ENCODE measurements around the gene SMPD2.
A peak's percentile ranks its signal among the peaks of the same experiment; 100 is the strongest.

Gene SMPD2

GRCh38 chr6:109449064-109449794, 8.7 kb downstream of the SMPD2 start:
- H3K27me3 Mint-ChIP-seq: no peaks in the 10 kb centered on the region
- peak overlapping the region; percentile 8 for H3K27ac Mint-ChIP-seq (ENCODE audit: low read depth)
- DNase-seq (ENCODE audit: low spot score in 2 of 2) (no peak), ATAC-seq (replicated peaks; ENCODE audit: extremely low read depth, poor library complexity, severe bottlenecking) (no peak)
- H3K9me3 Mint-ChIP-seq: no peaks in the 10 kb centered on the region
- H3K4me1 Mint-ChIP-seq: peaks cover 34% of the 10 kb centered on the region
- peaks cover 20% of the 10 kb centered on the region for H3K36me3 Mint-ChIP-seq (ENCODE audit: insufficient read depth)
- peak overlapping the region; percentile 55 for H3K4me3 Mint-ChIP-seq

GRCh38 chr6:109449795-109450673, 9.5 kb downstream of the SMPD2 start:
- peak; percentile 45 for ATAC-seq (replicated peaks; ENCODE audit: extremely low read depth, poor library complexity, severe bottlenecking)
- DNase-seq (ENCODE audit: low spot score in 2 of 2): no peak
- Mint-ChIP-seq H3K27me3 (no peaks in the 10 kb centered on the region), H3K4me1 (peaks cover 42% of the 10 kb centered on the region), H3K4me3 (peak overlapping the region; percentile 55), H3K27ac (ENCODE audit: low read depth) (peak overlapping the region; percentile 8), H3K9me3 (no peaks in the 10 kb centered on the region), H3K36me3 (ENCODE audit: insufficient read depth) (peaks cover 25% of the 10 kb centered on the region)

GRCh38 chr6:109450801-109451200, 10.3 kb downstream of the SMPD2 start:
- Mint-ChIP-seq H3K36me3 (ENCODE audit: insufficient read depth) (peaks cover 28% of the 10 kb centered on the region), H3K27me3 (no peaks in the 10 kb centered on the region), H3K9me3 (no peaks in the 10 kb centered on the region), H3K4me3 (no peak overlapping the region), H3K4me1 (peaks cover 46% of the 10 kb centered on the region), H3K27ac (ENCODE audit: low read depth) (no peak overlapping the region)
- ATAC-seq (replicated peaks; ENCODE audit: extremely low read depth, poor library complexity, severe bottlenecking) (no peak), DNase-seq (ENCODE audit: low spot score in 2 of 2) (no peak)

GRCh38 chr6:109451376-109451775, 10.9 kb downstream of the SMPD2 start:
- ATAC-seq (replicated peaks; ENCODE audit: extremely low read depth, poor library complexity, severe bottlenecking): no peak
- H3K9me3 Mint-ChIP-seq: no peaks in the 10 kb centered on the region
- DNase-seq (ENCODE audit: low spot score in 2 of 2): no peak
- no peak overlapping the region for H3K4me3 Mint-ChIP-seq
- H3K27me3 Mint-ChIP-seq: no peaks in the 10 kb centered on the region
- H3K27ac Mint-ChIP-seq (ENCODE audit: low read depth): no peak overlapping the region
- H3K4me1 Mint-ChIP-seq: peaks cover 46% of the 10 kb centered on the region
- peaks cover 26% of the 10 kb centered on the region for H3K36me3 Mint-ChIP-seq (ENCODE audit: insufficient read depth)

GRCh38 chr6:109452181-109452580, 11.7 kb downstream of the SMPD2 start:
- Mint-ChIP-seq H3K27me3 (no peaks in the 10 kb centered on the region), H3K4me3 (no peak overlapping the region), H3K27ac (ENCODE audit: low read depth) (no peak overlapping the region), H3K4me1 (peaks cover 54% of the 10 kb centered on the region), H3K36me3 (ENCODE audit: insufficient read depth) (peaks cover 21% of the 10 kb centered on the region), H3K9me3 (no peaks in the 10 kb centered on the region)
- ATAC-seq (replicated peaks; ENCODE audit: extremely low read depth, poor library complexity, severe bottlenecking): no peak
- DNase-seq (ENCODE audit: low spot score in 2 of 2): no peak

GRCh38 chr6:109453156-109453555, 12.6 kb downstream of the SMPD2 start:
- no peak for ATAC-seq (replicated peaks; ENCODE audit: extremely low read depth, poor library complexity, severe bottlenecking)
- H3K27ac Mint-ChIP-seq (ENCODE audit: low read depth): no peak overlapping the region
- peaks cover 18% of the 10 kb centered on the region for H3K36me3 Mint-ChIP-seq (ENCODE audit: insufficient read depth)
- peaks cover 56% of the 10 kb centered on the region for H3K4me1 Mint-ChIP-seq
- DNase-seq (ENCODE audit: low spot score in 2 of 2): no peak
- no peaks in the 10 kb centered on the region for H3K9me3 Mint-ChIP-seq
- H3K4me3 Mint-ChIP-seq: peak overlapping the region; percentile 4
- no peaks in the 10 kb centered on the region for H3K27me3 Mint-ChIP-seq

GRCh38 chr6:109453594-109454495, 13.3 kb downstream of the SMPD2 start:
- ATAC-seq (replicated peaks; ENCODE audit: extremely low read depth, poor library complexity, severe bottlenecking) (no peak), DNase-seq (ENCODE audit: low spot score in 2 of 2) (no peak)
- Mint-ChIP-seq H3K36me3 (ENCODE audit: insufficient read depth) (peaks cover 15% of the 10 kb centered on the region), H3K27me3 (no peaks in the 10 kb centered on the region), H3K27ac (ENCODE audit: low read depth) (peak overlapping the region; percentile 97), H3K4me3 (peak overlapping the region; percentile 99), H3K9me3 (no peaks in the 10 kb centered on the region), H3K4me1 (peaks cover 54% of the 10 kb centered on the region)

- Mint-ChIP-seq H3K36me3 (ENCODE audit: insufficient read depth) (peaks cover 12% of the 10 kb centered on the region), H3K9me3 (no peaks in the 10 kb centered on the region), H3K27me3 (no peaks in the 10 kb centered on the region), H3K27ac (ENCODE audit: low read depth) (peak overlapping the region; percentile 97), H3K4me1 (peaks cover 60% of the 10 kb centered on the region), H3K4me3 (peak overlapping the region; percentile 99)
- ATAC-seq (replicated peaks; ENCODE audit: extremely low read depth, poor library complexity, severe bottlenecking) (peak; percentile 64), DNase-seq (ENCODE audit: low spot score in 2 of 2) (peak; percentile 59 to 80)
These were observed 14.2 kb downstream of the SMPD2 start for GRCh38 chr6:109454496-109455436.

GRCh38 chr6:109455437-109456110, 15.1 kb downstream of the SMPD2 start, which contains the start of gene MICAL1:
Gene MICAL1 (minus strand): TSS chr6:109455772. CDS start chr6:109454196, 1,576 bp downstream.
- peaks cover 12% of the 10 kb centered on the region for H3K36me3 Mint-ChIP-seq (ENCODE audit: insufficient read depth)
- H3K4me1 Mint-ChIP-seq: peaks cover 56% of the 10 kb centered on the region
- ATAC-seq (replicated peaks; ENCODE audit: extremely low read depth, poor library complexity, severe bottlenecking): peak; percentile 55

GRCh38 chr6:109456111-109456583, 15.6 kb downstream of the SMPD2 start:
- Mint-ChIP-seq H3K27ac (ENCODE audit: low read depth) (no peak overlapping the region), H3K4me1 (peaks cover 52% of the 10 kb centered on the region), H3K9me3 (no peaks in the 10 kb centered on the region), H3K36me3 (ENCODE audit: insufficient read depth) (peaks cover 9% of the 10 kb centered on the region), H3K4me3 (peak overlapping the region; percentile 99), H3K27me3 (no peaks in the 10 kb centered on the region)
- DNase-seq (ENCODE audit: low spot score in 2 of 2) (no peak), ATAC-seq (replicated peaks; ENCODE audit: extremely low read depth, poor library complexity, severe bottlenecking) (no peak)

More at GRCh38 chr6:109455437-109456110, 15.1 kb downstream of the SMPD2 start, which contains the start of gene MICAL1:
- H3K9me3 Mint-ChIP-seq: no peaks in the 10 kb centered on the region
- no peaks in the 10 kb centered on the region for H3K27me3 Mint-ChIP-seq
- H3K4me3 Mint-ChIP-seq: peak within 1 kb of the TSS; percentile 99
- peak within 1 kb of the TSS; percentile 97 for H3K27ac Mint-ChIP-seq (ENCODE audit: low read depth)
- DNase-seq (ENCODE audit: low spot score in 2 of 2): peak; percentile 64 to 71
